Medulla oblongata (tissue), 1 donor: ENCODE results near the gene NCAPD3.
"Not testable (repeated sequence)": the region's sequence is repeated elsewhere in the genome, so short reads cannot be mapped to it uniquely, and the experiment has no call there.

Source experiments
- DNase-seq: peaks from one replicate; pipeline ENCODE4 v3.0.0-alpha.2; 2015; ENCODE audit errors: extremely low spot score

NCAPD3 gene

GRCh38 chr11:134131628-134132244 lies 92.0 kb downstream of the NCAPD3 start:
- no peak for DNase-seq

- peak; percentile 90 for DNase-seq
These were observed 97.4 kb downstream of the NCAPD3 start for GRCh38 chr11:134126217-134126822.

GRCh38 chr11:134125507-134125906 lies 98.3 kb downstream of the NCAPD3 start:
- DNase-seq: peak; percentile 65

GRCh38 chr11:134124660-134125451 lies 98.9 kb downstream of the NCAPD3 start:
- peak; percentile 66 for DNase-seq

GRCh38 chr11:134120921-134121526 lies 102.7 kb downstream of the NCAPD3 start:
- peak; percentile 85 for DNase-seq

- DNase-seq: peak; percentile 77
These were observed 103.5 kb downstream of the NCAPD3 start for GRCh38 chr11:134120143-134120850.

GRCh38 chr11:134119094-134119493 lies 104.7 kb downstream of the NCAPD3 start:
- no peak for DNase-seq

GRCh38 chr11:134118006-134118405 lies 105.8 kb downstream of the NCAPD3 start:
- DNase-seq: no peak

GRCh38 chr11:134116210-134116609 lies 107.6 kb downstream of the NCAPD3 start:
- DNase-seq: no peak

GRCh38 chr11:134113787-134114186 lies 110.0 kb downstream of the NCAPD3 start:
- DNase-seq: not testable (repeated sequence)

GRCh38 chr11:134110252-134110815 lies 113.4 kb downstream of the NCAPD3 start:
- no peak for DNase-seq
